HepG2 (cell line): ENCODE data around the gene TMEM266. TPM values are rescaled to one million over a fixed set of nuclear protein-coding genes. Genes with fewer than 3 reads are reported as not detected.

Experiments
- ATAC-seq: fragments of 200-7000 bp; cut with Tn5 transposase; 3 replicates; pipeline ENCODE4 v1.9.1; 2020; ENCODE audit warnings: mild to moderate bottlenecking, moderate library complexity
- BruUV-seq: library from RNA; stranded (reverse); fragments of 400-500 nt; replicated peaks from 2 replicates; lab custom pipeline; 2021; lab: Mats Ljungman, UMichigan
- CTCF ChIA-PET: fragments of 300-600 bp; formaldehyde crosslinking; extraction: SDS; loops from one replicate; lab custom pipeline; 2021; ENCODE audit warnings: low total read pairs, inconsistent platforms, low intra/inter-chr PET ratio; lab: Yijun Ruan, JAX
- POLR2A ChIA-PET: fragments of 350-600 bp; sonication (Branson Sonifier 250); formaldehyde crosslinking; loops from one replicate; lab custom pipeline; 2020; ENCODE audit warnings: antibody characterized with exemption, inconsistent platforms; lab: Yijun Ruan, JAX
- DNase-seq: peaks from one replicate; pipeline ENCODE4 v3.0.0-alpha.2; 2015; ENCODE audit warnings: low spot score
- FAIRE-seq: peaks from 3 replicates; lab custom pipeline; 2011; peaks lifted over from hg19 to GRCh38; lab: Jason Lieb, UNC
- H2AFZ ChIP-seq: one replicate; pipeline ENCODE4 v1.6.1; 2011; ENCODE audit warnings: low read length, inconsistent platforms
- H3K27ac ChIP-seq: fragments of 300-600 bp; 3 replicates; pipeline ENCODE4 v1.8.0; 2011; ENCODE audit warnings: mixed run types, mild to moderate bottlenecking, mixed read lengths, low read length, inconsistent platforms; ENCODE audit not compliant: insufficient read depth; ENCODE audit errors: extremely low read length
- H3K27me3 ChIP-seq, 2 experiments: fragments of 200-600 bp in 1 of 2; 2 replicates in 1 of 2; 3 replicates in 1 of 2; pipeline versions ENCODE4 v1.6.0 to v1.8.0; 2011; ENCODE audit warnings: low read length in 2 of 2, mild to moderate bottlenecking in 2 of 2, moderate library complexity in 2 of 2, inconsistent platforms in 1 of 2; ENCODE audit not compliant: insufficient read depth in 2 of 2, control insufficient read depth in 1 of 2
- H3K36me3 ChIP-seq, 2 experiments: fragments of 200-600 bp in 1 of 2; replicated peaks in 1 of 2; 2 replicates in 1 of 2; 3 replicates in 1 of 2; pipeline versions ENCODE4 v1.5.1 to v1.8.0; 2011; ENCODE audit warnings: low read length in 2 of 2, inconsistent platforms in 1 of 2; ENCODE audit not compliant: insufficient read depth in 2 of 2, control insufficient read depth in 1 of 2
- H3K4me1 ChIP-seq: 2 replicates; pipeline ENCODE4 v1.5.1; 2012; ENCODE audit warnings: low read length, inconsistent platforms; ENCODE audit not compliant: insufficient read depth
- H3K4me2 ChIP-seq: 2 replicates; pipeline ENCODE4 v1.6.0; 2011; ENCODE audit warnings: low read depth, low read length, inconsistent platforms
- H3K4me3 ChIP-seq, 3 experiments: fragments of 200-600 bp in 1 of 3; sonication (generic), shearing (Covaris generic) in 1 of 3; replicated peaks in 1 of 3; 2 replicates each; pipeline ENCODE4 v1.5.1; 2011 to 2016; ENCODE audit warnings: low read length in 3 of 3, inconsistent platforms in 2 of 3, low read depth in 2 of 3, mild to moderate bottlenecking in 2 of 3, control low read depth in 1 of 3, mixed read lengths in 1 of 3; ENCODE audit not compliant: insufficient read depth in 1 of 3
- H3K79me2 ChIP-seq: one replicate; pipeline ENCODE4 v1.6.1; 2011; ENCODE audit warnings: low read length, inconsistent platforms; ENCODE audit not compliant: insufficient read depth
- H3K9ac ChIP-seq: 2 replicates; pipeline ENCODE4 v1.6.0; 2011; ENCODE audit warnings: mild to moderate bottlenecking, low read depth, low read length, inconsistent platforms; ENCODE audit not compliant: insufficient read depth
- H3K9me3 ChIP-seq: 2 replicates; pipeline ENCODE4 v1.5.1; 2012; ENCODE audit warnings: mild to moderate bottlenecking, low read length
- H4K20me1 ChIP-seq: 2 replicates; pipeline ENCODE4 v1.6.0; 2011; ENCODE audit warnings: inconsistent platforms, mild to moderate bottlenecking, low read length, moderate library complexity; ENCODE audit not compliant: insufficient read depth
- HNF4A ChIP-seq: sonication (generic); formaldehyde crosslinking; IDR thresholded peaks from 2 replicates; pipeline ENCODE4 v1.4.0; 2020; ENCODE audit warnings: missing genetic modification reagents
- U2AF2 ChIP-seq: fragments of 200-400 bp; formaldehyde crosslinking; IDR thresholded peaks from 2 replicates; pipeline ENCODE4 v1.6.1; 2017; ENCODE audit warnings: low read depth, mild to moderate bottlenecking, low read length
- ZNF138 ChIP-seq: sonication (generic); formaldehyde crosslinking; IDR thresholded peaks from 2 replicates; pipeline ENCODE4 v1.5.0; 2020; ENCODE audit warnings: mild to moderate bottlenecking, low read depth, missing genetic modification reagents
- ZNF672 ChIP-seq: sonication (generic); formaldehyde crosslinking; IDR thresholded peaks from 2 replicates; pipeline ENCODE4 v1.8.1; 2022; ENCODE audit warnings: missing genetic modification reagents
- WGBS: methylation state at CpG from one replicate; pipeline ENCODE4 v1.1.6; 2017; ENCODE audit warnings: low lambda C conversion rate; 5-methylcytosine and 5-hydroxymethylcytosine counted together
- in situ Hi-C: cut with HindIII; loops from 2 replicates; pipeline ENCODE4 v1.10.0; 2017; ENCODE audit warnings: low pct_unique_long_range_greater_than_20kb; ENCODE audit not compliant: extremely low pct_ligation_motif_present
- intact Hi-C: fragments of 100-400 bp; cut with micrococcal nuclease; formaldehyde crosslinking; loops from one replicate; pipeline ENCODE4 v1.10.0; 2022; ENCODE audit not compliant: unreplicated experiment
- polyA plus RNA-seq, 8 experiments: library from polyadenylated mRNA; depleted of rRNA in 3 of 8; stranded (reverse) in 7 of 8; unstranded in 1 of 8; fragments of >200 nt; fragmentation: Illumina TruSeq in 4 of 8; extraction: Trizol in 4 of 8; gene quantifications; 2 replicates each; pipeline versions ENCODE4 v1.2.1 to v1.2.3, GENCODE V29; 2011 to 2016; ENCODE audit warnings: low read depth in 4 of 8, missing spikeins in 1 of 8, mixed read lengths in 1 of 8; ENCODE audit not compliant: insufficient read depth in 1 of 8
- total RNA-seq, 5 experiments: library from RNA; depleted of rRNA; stranded (reverse); fragments of >200 nt; fragmentation: Illumina TruSeq; extraction: Trizol; gene quantifications; 2 replicates each; pipeline ENCODE4 v1.2.3, GENCODE V29; 2016; ENCODE audit warnings: low read depth in 1 of 5
- TF ChIP-seq, protein P1 (sequence below): sonication (generic); formaldehyde crosslinking; conservative IDR thresholded peaks from 2 replicates; pipeline ENCODE4 v1.4.0; 2020; ENCODE audit warnings: missing genetic modification reagents

The TMEM266 gene
- total and polyA plus RNA-seq, 2 of the 13 experiments (the other 11 are each of a cell fraction or from before 2014, with no cell fraction given): 0.04 TPM; not detected in 1

- no peaks in the 10 kb centered on the region for H3K9me3 ChIP-seq
- H3K4me1 ChIP-seq: peaks cover 50% of the 10 kb centered on the region
- H3K79me2 ChIP-seq: no peaks in the 10 kb centered on the region
- no peak overlapping the region for H3K4me3 ChIP-seq
- DNase-seq (no peak), ATAC-seq (no peak), FAIRE-seq (no peak)
- no peak overlapping the region for H3K27ac ChIP-seq
- TF ChIP-seq HNF4A (0 out of 2 replicates have a peak, but pooled peaks have one; percentile 4), ZNF672 (no peak)
- CTCF ChIA-PET: no interaction called here
- H2AFZ ChIP-seq: no peak overlapping the region
- BruUV-seq: no TSS peak
- H3K27me3 ChIP-seq: no peaks in the 10 kb centered on the region
- H3K9ac ChIP-seq: no peak overlapping the region
- H3K4me2 ChIP-seq: no peak overlapping the region
- H3K36me3 ChIP-seq: no peaks in the 10 kb centered on the region
- POLR2A ChIA-PET: no interaction called here
- in situ Hi-C loops (loop anchor here (10.0 kb wide), 1 partner anchor 666 kb away; no protein-coding TSS in a partner anchor), intact Hi-C loops (loop anchor here (10.0 kb wide), 1 partner anchor 86 kb away; no protein-coding TSS in a partner anchor)
- no peaks in the 10 kb centered on the region for H4K20me1 ChIP-seq
- 100% methylated on average over 1 of the region's 6 CpGs for WGBS
These were observed 138.8 kb downstream of the TMEM266 start for GRCh38 chr15:76198456-76199105.

DNA sequence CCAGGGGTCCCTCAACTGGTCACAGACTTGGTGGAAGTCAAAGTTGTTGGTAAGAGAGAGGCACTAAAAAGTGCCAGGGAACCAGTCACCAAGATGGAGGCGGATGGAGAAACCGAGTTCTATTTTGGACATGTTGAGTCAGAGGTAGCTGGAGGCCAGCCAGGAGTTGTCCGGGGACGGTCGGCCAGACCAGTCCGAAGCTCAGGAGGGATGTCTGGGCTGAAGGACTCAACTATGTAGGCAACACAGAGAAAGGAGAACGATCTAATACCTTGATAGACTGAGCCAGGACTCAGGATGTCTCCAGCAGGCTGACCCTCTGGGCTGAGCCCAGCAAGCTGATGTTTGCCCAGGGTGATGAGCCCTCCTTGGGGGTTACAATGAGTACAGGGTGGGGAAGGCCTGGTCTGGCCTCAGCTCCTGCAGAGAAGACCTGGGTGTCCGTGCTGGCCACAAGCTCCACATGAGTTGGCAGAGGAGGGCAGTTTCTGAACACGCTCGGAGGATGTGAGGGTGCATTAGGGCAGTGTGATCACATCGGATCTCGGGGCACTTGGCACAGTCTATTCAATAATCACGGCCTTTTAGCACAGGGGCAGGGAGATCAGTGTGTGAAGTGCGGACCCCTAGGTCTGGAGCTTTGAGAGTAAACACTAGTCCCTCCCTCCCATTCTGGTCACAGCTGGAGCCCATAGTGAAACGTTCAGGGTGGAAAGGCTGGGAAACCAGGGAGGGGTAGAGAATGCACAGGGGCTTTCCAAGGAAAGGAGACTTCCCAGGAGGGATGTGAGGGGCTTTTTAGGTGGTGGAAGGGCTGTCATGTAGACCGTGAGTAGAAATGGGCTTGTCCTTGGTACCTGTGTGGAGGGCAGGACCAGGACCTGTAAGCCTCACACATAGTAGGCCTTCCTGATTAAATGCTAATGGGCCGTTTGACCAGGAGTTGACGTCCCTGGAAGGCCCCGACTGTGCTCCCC lies 139.6 kb downstream of the TMEM266 start:
- Histone ChIP-seq H3K27me3 (no peaks in the 10 kb centered on the region), H3K79me2 (no peaks in the 10 kb centered on the region), H3K9ac (no peak overlapping the region), H3K4me2 (no peak overlapping the region), H3K36me3 (no peaks in the 10 kb centered on the region; a peak in 1 of 5 replicates), H3K9me3 (no peaks in the 10 kb centered on the region), H3K4me3 (no peak overlapping the region), H4K20me1 (no peaks in the 10 kb centered on the region), H3K4me1 (peaks cover 42% of the 10 kb centered on the region), H3K27ac (no peak overlapping the region), H2AFZ (no peak overlapping the region)
- POLR2A ChIA-PET: no interaction called here
- intact Hi-C loops (loop anchor here (10.0 kb wide), 1 partner anchor 85 kb away; no protein-coding TSS in a partner anchor), in situ Hi-C loops (loop anchor here (10.0 kb wide), 1 partner anchor 665 kb away; no protein-coding TSS in a partner anchor)
- 62% methylated on average over 15 of the region's 19 CpGs for WGBS
- no TSS peak for BruUV-seq
- DNase-seq (no peak), ATAC-seq (no peak), FAIRE-seq (no peak)
- CTCF ChIA-PET: no interaction called here
- TF ChIP-seq, protein P1, sequence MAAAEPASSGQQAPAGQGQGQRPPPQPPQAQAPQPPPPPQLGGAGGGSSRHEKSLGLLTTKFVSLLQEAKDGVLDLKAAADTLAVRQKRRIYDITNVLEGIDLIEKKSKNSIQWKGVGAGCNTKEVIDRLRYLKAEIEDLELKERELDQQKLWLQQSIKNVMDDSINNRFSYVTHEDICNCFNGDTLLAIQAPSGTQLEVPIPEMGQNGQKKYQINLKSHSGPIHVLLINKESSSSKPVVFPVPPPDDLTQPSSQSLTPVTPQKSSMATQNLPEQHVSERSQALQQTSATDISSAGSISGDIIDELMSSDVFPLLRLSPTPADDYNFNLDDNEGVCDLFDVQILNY (CRISPR knock-in tag): no peak
- peak; percentile 2; the same call in 1 of the 2 replicates for TF ChIP-seq HNF4A
- TF ChIP-seq U2AF2: no peak
- no peak for TF ChIP-seq ZNF138 (CRISPR knock-in tag)
